ENCODE results near the gene RPS15.

The RPS15 gene

DNA sequence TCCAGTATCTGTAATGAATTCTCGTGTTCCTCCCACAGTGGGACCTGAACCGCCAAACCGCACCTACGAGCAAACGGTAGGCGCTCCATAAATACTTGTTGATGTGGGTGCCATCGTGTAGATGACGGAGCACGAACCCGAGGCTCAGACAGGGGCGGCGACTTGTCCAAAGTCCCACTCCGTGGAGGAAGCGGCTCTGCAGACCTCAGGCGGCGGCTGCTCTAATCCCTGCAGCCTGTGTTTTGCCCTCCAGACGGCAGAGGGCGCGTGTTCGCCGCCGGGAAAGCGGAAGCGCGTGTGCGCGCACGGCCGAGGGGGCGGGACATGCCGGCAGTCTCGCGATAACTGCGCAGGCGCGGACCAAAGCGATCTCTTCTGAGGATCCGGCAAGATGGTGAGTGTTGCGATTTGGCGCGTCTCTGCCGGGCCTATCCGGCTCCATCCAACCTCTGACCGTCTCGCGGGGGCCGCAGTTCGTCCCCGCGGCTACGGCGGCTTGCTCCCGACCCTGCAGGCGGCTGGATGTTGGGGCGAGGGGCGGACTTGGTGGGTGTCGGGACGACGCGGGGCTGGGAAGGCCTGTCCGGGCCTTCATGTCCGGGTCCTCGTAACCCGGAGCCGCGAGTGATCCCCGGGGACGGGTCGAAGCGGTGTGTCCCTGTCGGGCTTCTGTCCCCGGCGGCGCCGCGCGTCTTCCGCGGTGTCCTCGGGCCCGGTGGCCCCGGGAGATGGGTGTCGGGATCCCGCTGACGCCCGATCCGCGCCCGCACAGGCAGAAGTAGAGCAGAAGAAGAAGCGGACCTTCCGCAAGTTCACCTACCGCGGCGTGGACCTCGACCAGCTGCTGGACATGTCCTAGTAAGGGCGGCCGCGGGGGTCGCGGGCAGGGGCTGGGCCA is at the start of gene RPS15:
Gene RPS15 (plus strand): TSS at position 362 of the 898 bp plus-strand sequence. CDS start 30 bp downstream, at position 392.
- DNase-seq (ENCODE audit: low spot score) = peak; percentile 98

- DNase-seq (ENCODE audit: low spot score) = no peak
Observed at GRCh38 chr19:1388637-1389026, 49.6 kb upstream of the RPS15 start.

GRCh38 chr19:1389033-1389940 is 48.9 kb upstream of the RPS15 start:
- DNase-seq (ENCODE audit: low spot score) = no peak

DNA sequence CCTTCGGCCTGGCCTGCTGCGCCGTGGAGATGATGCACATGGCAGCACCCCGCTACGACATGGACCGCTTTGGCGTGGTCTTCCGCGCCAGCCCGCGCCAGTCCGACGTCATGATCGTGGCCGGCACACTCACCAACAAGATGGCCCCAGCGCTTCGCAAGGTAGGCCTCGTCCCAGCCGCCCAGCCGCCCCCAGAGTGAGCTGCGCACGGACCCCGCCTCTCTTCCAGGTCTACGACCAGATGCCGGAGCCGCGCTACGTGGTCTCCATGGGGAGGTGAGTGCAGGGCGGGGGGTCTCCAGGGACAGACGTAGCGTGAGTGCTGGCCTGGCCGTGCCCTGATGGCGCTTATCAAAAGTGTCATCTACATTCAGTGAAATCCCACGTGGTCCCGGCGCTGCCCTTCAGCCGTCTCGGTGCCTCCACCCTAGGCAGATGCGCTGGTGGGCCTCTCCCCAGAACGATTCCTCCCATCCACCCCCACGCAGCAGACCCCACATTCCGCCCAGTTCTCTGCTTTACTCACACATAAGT is 47.2 kb upstream of the RPS15 start:
- DNase-seq (ENCODE audit: low spot score) = no peak

DNA sequence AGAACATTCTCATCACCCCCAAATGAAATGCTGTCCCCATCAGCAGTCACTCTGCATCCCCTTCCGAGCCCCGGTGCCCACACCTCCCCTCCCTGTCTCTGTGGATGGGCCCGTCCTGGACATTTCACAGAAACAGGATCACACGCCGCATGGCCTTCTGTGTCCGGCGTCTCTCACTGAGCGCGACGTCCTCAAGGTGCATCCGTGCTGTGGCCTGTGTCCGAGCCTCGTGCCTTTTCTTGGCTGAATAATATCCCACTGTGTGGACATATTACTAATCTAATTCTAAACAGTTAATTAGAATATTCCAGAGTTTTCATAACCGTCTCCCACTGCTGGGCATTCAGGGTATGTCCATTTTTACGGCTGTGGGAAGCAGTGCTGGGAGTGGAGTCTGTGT is 45.8 kb upstream of the RPS15 start:
- no peak for DNase-seq (ENCODE audit: low spot score)

DNA sequence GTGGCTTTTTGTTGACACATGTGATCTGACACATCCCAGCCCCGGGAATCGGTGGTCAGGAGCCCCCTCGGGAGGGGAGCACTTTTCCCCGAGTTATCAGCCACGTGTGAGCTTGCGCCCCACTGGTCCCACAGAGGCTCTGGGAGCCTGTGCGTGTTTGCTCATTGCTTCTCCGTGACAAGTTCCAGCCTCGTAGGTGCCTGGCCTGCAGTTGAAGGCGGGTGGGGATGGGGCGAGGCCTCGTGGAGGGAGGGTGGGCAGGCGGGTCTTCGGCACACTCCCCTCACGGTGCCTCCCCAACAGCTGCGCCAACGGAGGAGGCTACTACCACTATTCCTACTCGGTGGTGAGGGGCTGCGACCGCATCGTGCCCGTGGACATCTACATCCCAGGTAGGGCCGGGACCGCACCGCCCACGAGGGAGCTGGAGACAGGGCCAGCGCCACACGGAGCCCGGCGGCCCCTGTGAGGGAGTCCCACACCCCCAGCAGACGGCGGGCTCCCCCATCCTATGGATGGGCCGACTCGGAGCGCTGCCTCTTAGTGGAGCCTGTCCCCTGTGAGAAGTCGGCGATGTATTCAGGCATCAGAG is 45.2 kb upstream of the RPS15 start:
- DNase-seq (ENCODE audit: low spot score) = no peak

GRCh38 chr19:1393841-1394240 is 44.4 kb upstream of the RPS15 start:
- no peak for DNase-seq (ENCODE audit: low spot score)

DNA sequence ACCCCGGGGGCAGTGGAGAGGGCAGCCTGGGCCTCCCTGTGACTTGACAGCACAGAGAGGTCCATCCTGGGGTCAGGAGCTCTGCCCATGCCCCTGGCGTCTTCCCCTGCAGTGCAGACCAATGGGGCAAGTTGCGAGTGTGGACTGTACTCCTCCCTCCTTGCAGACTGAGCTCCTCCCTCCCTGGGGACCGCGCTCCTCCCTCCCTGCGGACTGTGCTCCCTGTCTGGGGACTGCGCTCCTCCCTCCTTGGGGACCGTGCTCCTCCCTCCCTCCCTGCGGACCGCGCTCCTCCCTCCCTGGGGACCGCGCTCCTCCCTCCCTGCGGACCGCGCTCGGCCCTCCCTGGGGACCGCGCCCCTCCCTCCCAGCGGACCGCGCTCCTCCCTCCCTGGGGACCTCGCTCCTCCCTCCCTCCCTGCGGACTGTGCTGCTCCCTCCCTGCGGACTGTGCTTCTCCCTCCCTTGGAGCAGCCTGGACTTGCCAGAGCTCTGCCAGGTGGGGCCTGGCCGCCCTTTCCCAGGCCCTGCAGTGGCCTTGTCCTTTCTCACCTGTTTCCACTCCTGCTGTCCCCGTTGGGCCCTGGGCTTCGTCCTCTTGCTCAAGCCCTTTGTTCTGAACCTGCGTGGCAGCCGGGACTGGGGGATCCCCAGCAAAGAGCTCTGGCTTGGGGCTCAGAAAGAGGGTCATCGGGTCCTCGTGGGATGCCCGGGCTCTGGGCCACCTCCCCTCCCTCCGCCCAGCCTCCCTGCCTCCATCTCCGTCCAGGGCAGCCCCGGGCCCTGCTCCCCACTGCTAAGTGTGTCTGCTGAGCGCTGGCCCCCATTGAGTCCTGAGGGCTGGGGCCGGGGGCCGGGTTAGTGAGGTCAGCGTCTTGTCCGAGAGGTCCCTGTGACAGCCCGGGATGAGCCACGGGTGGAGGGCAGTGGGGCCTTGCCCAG is 43.7 kb upstream of the RPS15 start:
- DNase-seq (ENCODE audit: low spot score) = no peak

GRCh38 chr19:1395194-1396018 is 42.8 kb upstream of the RPS15 start:
- no peak for DNase-seq (ENCODE audit: low spot score)

DNA sequence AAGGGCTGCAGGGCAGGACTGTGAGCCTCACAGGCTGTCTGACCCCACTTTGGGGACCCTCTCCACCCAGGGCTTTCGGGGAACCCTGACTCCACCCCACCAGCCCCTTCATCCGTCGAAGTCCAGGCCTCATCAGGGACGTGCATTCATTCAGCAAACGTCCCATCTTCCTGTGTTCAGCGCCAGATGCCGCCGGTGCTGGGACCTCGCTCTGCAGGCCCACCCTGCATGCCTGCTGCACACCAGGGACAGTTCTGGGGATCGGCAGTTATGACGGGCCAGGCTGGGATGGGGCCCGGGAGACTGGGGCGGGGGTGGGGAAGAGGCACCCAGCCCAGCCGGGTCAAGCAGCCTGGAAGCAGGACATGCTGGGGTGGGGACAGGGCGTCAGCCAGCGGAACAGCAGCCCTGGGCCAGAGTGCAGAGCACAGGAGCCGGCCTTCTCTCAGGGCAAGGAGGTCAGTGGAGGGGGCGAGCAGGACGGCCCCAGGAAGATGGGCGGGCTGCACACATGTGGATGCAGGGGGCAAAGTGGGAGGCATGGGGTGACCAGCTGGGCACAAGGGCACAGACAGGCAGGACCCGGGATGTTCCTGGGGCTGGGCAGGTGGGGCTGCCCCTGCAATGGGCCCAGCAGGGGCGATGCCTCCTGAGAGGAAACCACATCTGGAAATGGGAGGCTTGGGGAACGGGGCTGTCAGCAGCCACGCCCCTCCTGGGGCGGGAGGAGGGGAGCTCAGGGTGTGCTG is 42.0 kb upstream of the RPS15 start:
- no peak for DNase-seq (ENCODE audit: low spot score)

DNA sequence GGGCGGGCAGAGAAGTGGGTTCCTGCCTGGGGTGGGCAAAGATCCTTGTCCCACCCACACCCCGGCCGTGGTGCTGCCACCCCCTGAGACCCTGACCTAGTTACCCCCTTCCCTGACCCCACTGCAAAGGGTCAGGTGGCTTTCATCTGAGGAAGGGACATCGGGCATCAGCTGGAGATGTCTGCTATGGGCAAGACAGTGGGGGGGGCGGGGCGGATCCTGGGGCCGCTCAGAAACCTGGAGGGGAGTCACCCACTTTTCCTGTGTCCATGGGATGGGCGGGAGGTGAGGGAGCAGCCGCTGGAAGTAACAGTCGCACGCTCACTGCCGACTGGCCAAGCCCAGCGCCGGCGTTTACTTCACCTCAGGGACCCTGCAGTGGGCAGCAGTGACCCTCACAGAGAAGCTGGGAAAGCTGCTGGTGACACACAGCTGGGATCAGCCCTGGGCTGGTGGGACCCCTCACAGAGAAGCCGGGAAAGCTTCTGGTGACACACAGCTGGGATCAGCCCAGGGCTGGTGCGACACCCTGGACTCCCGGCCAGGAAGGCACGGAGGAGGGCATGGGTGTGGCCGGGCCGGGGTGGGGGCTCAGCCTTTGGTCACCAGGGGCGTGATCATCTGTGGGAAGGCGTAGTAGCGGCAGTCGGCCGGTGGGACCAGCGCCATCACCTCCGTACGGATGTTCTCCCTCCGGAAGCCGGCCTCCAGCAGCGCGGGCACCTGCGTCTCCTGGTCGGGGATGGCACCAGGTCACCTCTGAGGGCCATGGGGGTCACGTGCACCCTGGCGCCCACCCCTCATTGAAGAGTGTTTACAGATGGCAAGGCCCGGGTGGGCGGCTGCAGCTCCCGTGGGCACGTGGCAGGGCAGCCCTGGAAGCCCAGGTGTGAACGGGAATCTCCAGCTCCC is 41.2 kb upstream of the RPS15 start:
- DNase-seq (ENCODE audit: low spot score) = no peak

DNA sequence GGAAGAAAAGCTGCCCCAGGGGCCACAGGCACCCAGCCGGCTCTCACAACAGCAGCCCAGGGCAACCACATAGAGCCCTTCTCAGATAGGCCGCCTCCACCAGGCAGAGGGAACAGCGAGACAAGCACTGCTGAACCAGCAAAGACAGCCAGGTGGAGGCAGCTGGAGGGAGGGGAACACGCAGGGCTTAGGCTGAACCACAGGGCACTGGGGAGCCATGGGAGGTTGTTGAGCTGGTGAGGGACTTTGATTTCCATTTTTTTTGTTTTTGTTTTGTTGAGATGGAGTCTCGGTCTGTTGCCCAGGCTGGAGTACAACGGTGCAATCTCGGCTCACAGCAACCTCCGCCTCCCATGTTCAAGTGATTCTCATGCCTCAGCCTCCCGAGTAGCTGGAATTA is 40.4 kb upstream of the RPS15 start:
- no peak for DNase-seq (ENCODE audit: low spot score)

DNA sequence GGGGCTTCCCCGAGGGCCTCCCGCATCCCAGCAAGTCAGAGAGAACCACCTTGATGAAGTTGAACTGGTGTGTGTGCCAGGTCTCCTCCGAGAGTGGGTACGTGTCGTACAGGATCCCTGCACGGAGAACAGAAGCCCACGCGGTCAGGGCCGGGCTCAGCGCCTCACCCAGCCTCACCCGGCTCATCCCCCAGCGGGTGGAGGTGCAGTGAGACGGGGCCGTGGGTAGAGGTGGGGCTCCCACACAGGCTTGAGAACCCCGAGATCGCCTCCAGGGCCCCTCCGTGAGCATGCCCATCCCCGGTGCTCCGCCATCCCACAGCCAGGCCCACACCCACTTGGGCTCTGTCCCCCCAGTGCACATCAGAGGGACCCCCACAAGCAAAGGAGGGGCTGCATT is 39.1 kb upstream of the RPS15 start:
- DNase-seq (ENCODE audit: low spot score) = no peak

DNA sequence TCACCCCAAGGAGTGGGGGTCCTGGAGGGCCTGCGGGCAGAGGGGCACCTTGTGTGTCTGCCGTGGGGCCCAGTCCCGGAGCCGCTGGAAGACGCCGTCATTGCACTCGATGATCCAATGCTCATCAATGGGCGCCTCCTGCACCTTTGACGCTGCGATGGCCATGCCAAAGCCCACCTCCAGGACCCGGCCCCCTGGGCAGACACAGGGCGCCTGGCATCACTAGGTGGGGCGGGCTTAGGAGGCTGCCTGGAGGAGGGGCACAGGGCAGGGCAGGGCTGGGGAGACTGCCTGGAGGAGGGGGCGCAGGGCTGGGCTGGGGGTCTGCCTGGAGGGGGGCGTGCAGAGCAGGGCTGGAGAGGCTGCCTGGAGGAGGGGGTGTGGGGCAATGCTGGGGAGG is 38.5 kb upstream of the RPS15 start:
- DNase-seq (ENCODE audit: low spot score) = no peak

- peak; percentile 73 for DNase-seq (ENCODE audit: low spot score)
Observed at GRCh38 chr19:1400281-1401137, 37.7 kb upstream of the RPS15 start.

DNA sequence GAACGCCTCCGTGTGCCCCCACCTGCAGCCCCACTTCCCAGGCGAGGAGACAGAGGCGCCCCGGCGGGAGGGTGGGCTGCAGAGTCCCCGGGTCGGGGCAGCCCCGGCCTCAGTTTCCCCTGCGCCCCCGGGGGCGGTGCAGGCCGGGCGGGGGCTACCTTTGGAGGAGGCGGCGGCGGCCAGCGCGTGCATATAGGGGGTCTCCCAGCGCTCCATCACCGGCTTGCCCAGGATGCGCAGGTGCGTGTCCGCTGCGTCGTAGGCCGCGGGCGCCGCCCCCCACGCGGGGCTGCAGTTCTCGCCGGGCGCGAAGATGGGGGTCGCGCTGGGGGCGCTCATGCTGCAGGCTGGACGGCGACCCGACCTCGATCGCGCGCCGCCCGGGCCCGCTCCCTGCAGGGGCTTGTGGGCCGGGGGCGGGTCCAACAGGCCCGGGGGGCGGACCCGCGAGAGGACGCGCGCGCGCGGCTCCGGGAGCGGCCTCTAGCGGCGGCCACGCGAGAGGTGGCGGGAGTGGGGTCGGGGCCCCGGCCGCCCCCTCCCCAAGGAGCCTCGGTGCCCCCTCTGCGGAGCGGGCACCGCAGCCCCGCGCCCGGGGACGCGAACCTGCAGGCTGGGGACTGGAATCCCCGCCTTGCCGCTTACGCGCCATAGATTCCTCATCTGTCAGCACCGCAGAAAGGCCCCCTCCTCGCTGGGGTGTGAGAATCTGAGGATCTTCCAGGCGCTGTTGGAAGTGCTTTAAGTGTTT is 36.9 kb upstream of the RPS15 start, which contains the start of gene GAMT:
Gene GAMT (minus strand): TSS at position 405 of the 751 bp plus-strand sequence. CDS start 66 bp downstream, at position 339.
- DNase-seq (ENCODE audit: low spot score) = peak; percentile 88

- no peak for DNase-seq (ENCODE audit: low spot score)
Observed at GRCh38 chr19:1401889-1402217, 36.3 kb upstream of the RPS15 start.

Measured in AG08396 (cell line).